EL (cell line): Measurements from ENCODE around the gene POU2AF2.
"Not testable (repeated sequence)": the region's sequence is repeated elsewhere in the genome, so short reads cannot be mapped to it uniquely, and the experiment has no call there.

Experiments used
- DNase-seq: peaks from one replicate; pipeline ENCODE4 v3.0.0-alpha.2; 2016

POU2AF2 gene

GRCh38 chr11:111260811-111261210, 15.3 kb downstream of the POU2AF2 start:
- no peak for DNase-seq

GRCh38 chr11:111264646-111265045, 19.1 kb downstream of the POU2AF2 start:
- no peak for DNase-seq

- DNase-seq = no peak
Measured at GRCh38 chr11:111265421-111265820, 19.9 kb downstream of the POU2AF2 start.

GRCh38 chr11:111268303-111268702, 22.8 kb downstream of the POU2AF2 start:
- not testable (repeated sequence) for DNase-seq

GRCh38 chr11:111269146-111269868, 23.8 kb downstream of the POU2AF2 start:
- no peak for DNase-seq

GRCh38 chr11:111272420-111272819, 26.9 kb downstream of the POU2AF2 start:
- no peak for DNase-seq

GRCh38 chr11:111282562-111283075, 37.1 kb downstream of the POU2AF2 start:
- DNase-seq = no peak

GRCh38 chr11:111283945-111284481, 38.5 kb downstream of the POU2AF2 start:
- no peak for DNase-seq

GRCh38 chr11:111285189-111286091, 39.9 kb downstream of the POU2AF2 start:
- no peak for DNase-seq

- no peak for DNase-seq
Measured at GRCh38 chr11:111291764-111292163, 46.2 kb downstream of the POU2AF2 start.

GRCh38 chr11:111292408-111292807, 46.9 kb downstream of the POU2AF2 start:
- DNase-seq = not testable (repeated sequence)

GRCh38 chr11:111296196-111296595, 50.7 kb downstream of the POU2AF2 start:
- DNase-seq = no peak

GRCh38 chr11:111297696-111298095, 52.2 kb downstream of the POU2AF2 start:
- DNase-seq = no peak

- no peak for DNase-seq
Measured at GRCh38 chr11:111298413-111299100, 53.0 kb downstream of the POU2AF2 start, which contains the start of gene POU2AF3. Gene POU2AF3 (plus strand): TSS chr11:111298546. CDS start chr11:111298582, 36 bp downstream.

GRCh38 chr11:111299101-111300026, 53.8 kb downstream of the POU2AF2 start:
- peak; percentile 43 for DNase-seq

- no peak for DNase-seq
Measured at GRCh38 chr11:111300569-111300968, 55.0 kb downstream of the POU2AF2 start.

- DNase-seq = no peak
Measured at GRCh38 chr11:111301004-111301841, 55.7 kb downstream of the POU2AF2 start.

- no peak for DNase-seq
Measured at GRCh38 chr11:111301842-111302118, 56.3 kb downstream of the POU2AF2 start.

- no peak for DNase-seq
Measured at GRCh38 chr11:111302298-111302697, 56.8 kb downstream of the POU2AF2 start.

GRCh38 chr11:111303461-111303860, 57.9 kb downstream of the POU2AF2 start:
- DNase-seq = no peak
